ENCODE data around the gene MAP7. TPM values are rescaled to one million over a fixed set of nuclear protein-coding genes. Genes with fewer than 3 reads are reported as not detected.

The MAP7 gene
- total and polyA plus RNA-seq, 2 of the 13 experiments (the other 11 are each of a cell fraction or from before 2014, with no cell fraction given) = 0.04 TPM; not detected in 1

DNA sequence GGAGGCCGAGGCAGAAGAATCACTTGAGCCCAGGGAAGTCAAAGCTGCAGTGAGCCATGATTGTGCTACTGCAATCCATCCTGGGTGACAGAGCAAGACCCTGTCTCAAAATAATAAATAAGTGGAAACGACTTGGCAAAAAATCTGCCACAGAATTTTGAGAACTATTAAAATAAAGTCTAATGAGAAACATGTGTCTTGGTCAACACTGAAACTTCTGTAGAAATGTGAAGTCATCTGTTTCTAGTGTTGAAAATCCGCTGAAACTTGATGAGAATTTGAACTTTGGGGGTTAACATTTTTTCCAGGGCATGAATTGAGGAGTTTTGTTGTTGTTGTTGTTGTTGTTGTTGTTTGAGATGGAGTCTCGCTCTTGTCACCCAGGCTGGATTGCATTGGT is 231.5 kb downstream of the MAP7 start:
- Histone ChIP-seq H3K4me1 (ENCODE audit: insufficient read depth, low read length) (no peaks in the 10 kb centered on the region; the same call in 1 of the 2 replicates), H3K79me2 (ENCODE audit: insufficient read depth, low read length) (no peaks in the 10 kb centered on the region), H2AFZ (ENCODE audit: low read length) (no peak overlapping the region), H3K27ac (ENCODE audit: extremely low read length, insufficient read depth, low read length) (no peak overlapping the region), H3K9me3 (ENCODE audit: low read length) (no peaks in the 10 kb centered on the region), H3K27me3 (ENCODE audit: control insufficient read depth in 1 of 2, insufficient read depth in 2 of 2, low read length in 2 of 2) (no peaks in the 10 kb centered on the region; a peak in 2 of 5 replicates), H4K20me1 (ENCODE audit: insufficient read depth, low read length) (no peaks in the 10 kb centered on the region), H3K4me3 (replicated peaks in 1 of 3; ENCODE audit: insufficient read depth in 1 of 3, low read depth in 2 of 3, low read length in 3 of 3) (no peak overlapping the region), H3K9ac (ENCODE audit: insufficient read depth, low read depth, low read length) (no peak overlapping the region), H3K36me3 (replicated peaks in 1 of 2; ENCODE audit: control insufficient read depth in 1 of 2, insufficient read depth in 2 of 2, low read length in 2 of 2) (no peaks in the 10 kb centered on the region), H3K4me2 (ENCODE audit: low read depth, low read length) (no peak overlapping the region)
- ChIA-PET CTCF (ENCODE audit: low intra/inter-chr PET ratio, low total read pairs) (no interaction called here), POLR2A (interaction anchor here (1.9 kb wide), 1 partner anchor 29 kb away, joined by 14 read pairs; the partner anchor contains the start of gene BCLAF1)
- intact Hi-C loops (cut with micrococcal nuclease; ENCODE audit: unreplicated experiment) (loop anchor here (5.0 kb wide), 3 partner anchors 36 to 866 kb away; no protein-coding TSS in a partner anchor), in situ Hi-C loops (cut with HindIII; ENCODE audit: extremely low pct_ligation_motif_present, low pct_unique_long_range_greater_than_20kb) (loop anchor here (25.0 kb wide), 1 partner anchor 781 kb away; no protein-coding TSS in a partner anchor)
- FAIRE-seq (no peak), ATAC-seq (no peak), DNase-seq (ENCODE audit: low spot score) (no peak)
- WGBS (ENCODE audit: low lambda C conversion rate) = 6% methylated on average over 4 of the region's 4 CpGs
- BruUV-seq (replicated peaks) = no TSS peak
- TF ChIP-seq NCOR1 (IDR thresholded peaks at IDR 0.05; ENCODE audit: borderline replicate concordance, low read length) (no peak), ZNF619 (CRISPR knock-in tag; IDR thresholded peaks at IDR 0.05) (no peak), MYPOP (CRISPR knock-in tag; IDR thresholded peaks at IDR 0.05) (no peak), RBM22 (optimal IDR thresholded peaks at IDR 0.05; ENCODE audit: low read length) (no peak), MED13 (CRISPR knock-in tag; IDR thresholded peaks at IDR 0.05) (no peak), ZNF496 (CRISPR knock-in tag; IDR thresholded peaks at IDR 0.05; ENCODE audit: insufficient replicate concordance) (no peak), ZNF709 (CRISPR knock-in tag; IDR thresholded peaks at IDR 0.05) (no peak), SOX13 (IDR thresholded peaks at IDR 0.05) (no peak), SOX13 (CRISPR knock-in tag; conservative IDR thresholded peaks at IDR 0.05 in 1 of 2, IDR thresholded peaks at IDR 0.05 in 1 of 2) (no peak), RFXAP (CRISPR knock-in tag; IDR thresholded peaks at IDR 0.05; ENCODE audit: borderline replicate concordance) (no peak)
- TF ChIP-seq, protein P1, sequence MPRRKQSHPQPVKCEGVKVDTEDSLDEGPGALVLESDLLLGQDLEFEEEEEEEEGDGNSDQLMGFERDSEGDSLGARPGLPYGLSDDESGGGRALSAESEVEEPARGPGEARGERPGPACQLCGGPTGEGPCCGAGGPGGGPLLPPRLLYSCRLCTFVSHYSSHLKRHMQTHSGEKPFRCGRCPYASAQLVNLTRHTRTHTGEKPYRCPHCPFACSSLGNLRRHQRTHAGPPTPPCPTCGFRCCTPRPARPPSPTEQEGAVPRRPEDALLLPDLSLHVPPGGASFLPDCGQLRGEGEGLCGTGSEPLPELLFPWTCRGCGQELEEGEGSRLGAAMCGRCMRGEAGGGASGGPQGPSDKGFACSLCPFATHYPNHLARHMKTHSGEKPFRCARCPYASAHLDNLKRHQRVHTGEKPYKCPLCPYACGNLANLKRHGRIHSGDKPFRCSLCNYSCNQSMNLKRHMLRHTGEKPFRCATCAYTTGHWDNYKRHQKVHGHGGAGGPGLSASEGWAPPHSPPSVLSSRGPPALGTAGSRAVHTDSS (CRISPR knock-in tag; conservative IDR thresholded peaks at IDR 0.05) = no peak
- TF ChIP-seq, protein P2, sequence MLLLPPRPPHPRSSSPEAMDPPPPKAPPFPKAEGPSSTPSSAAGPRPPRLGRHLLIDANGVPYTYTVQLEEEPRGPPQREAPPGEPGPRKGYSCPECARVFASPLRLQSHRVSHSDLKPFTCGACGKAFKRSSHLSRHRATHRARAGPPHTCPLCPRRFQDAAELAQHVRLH (CRISPR knock-in tag; IDR thresholded peaks at IDR 0.05; ENCODE audit: borderline replicate concordance, low read depth) = no peak
- TF ChIP-seq, protein P3, sequence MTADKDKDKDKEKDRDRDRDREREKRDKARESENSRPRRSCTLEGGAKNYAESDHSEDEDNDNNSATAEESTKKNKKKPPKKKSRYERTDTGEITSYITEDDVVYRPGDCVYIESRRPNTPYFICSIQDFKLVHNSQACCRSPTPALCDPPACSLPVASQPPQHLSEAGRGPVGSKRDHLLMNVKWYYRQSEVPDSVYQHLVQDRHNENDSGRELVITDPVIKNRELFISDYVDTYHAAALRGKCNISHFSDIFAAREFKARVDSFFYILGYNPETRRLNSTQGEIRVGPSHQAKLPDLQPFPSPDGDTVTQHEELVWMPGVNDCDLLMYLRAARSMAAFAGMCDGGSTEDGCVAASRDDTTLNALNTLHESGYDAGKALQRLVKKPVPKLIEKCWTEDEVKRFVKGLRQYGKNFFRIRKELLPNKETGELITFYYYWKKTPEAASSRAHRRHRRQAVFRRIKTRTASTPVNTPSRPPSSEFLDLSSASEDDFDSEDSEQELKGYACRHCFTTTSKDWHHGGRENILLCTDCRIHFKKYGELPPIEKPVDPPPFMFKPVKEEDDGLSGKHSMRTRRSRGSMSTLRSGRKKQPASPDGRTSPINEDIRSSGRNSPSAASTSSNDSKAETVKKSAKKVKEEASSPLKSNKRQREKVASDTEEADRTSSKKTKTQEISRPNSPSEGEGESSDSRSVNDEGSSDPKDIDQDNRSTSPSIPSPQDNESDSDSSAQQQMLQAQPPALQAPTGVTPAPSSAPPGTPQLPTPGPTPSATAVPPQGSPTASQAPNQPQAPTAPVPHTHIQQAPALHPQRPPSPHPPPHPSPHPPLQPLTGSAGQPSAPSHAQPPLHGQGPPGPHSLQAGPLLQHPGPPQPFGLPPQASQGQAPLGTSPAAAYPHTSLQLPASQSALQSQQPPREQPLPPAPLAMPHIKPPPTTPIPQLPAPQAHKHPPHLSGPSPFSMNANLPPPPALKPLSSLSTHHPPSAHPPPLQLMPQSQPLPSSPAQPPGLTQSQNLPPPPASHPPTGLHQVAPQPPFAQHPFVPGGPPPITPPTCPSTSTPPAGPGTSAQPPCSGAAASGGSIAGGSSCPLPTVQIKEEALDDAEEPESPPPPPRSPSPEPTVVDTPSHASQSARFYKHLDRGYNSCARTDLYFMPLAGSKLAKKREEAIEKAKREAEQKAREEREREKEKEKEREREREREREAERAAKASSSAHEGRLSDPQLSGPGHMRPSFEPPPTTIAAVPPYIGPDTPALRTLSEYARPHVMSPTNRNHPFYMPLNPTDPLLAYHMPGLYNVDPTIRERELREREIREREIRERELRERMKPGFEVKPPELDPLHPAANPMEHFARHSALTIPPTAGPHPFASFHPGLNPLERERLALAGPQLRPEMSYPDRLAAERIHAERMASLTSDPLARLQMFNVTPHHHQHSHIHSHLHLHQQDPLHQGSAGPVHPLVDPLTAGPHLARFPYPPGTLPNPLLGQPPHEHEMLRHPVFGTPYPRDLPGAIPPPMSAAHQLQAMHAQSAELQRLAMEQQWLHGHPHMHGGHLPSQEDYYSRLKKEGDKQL (CRISPR knock-in tag; IDR thresholded peaks at IDR 0.05; ENCODE audit: low read depth) = no peak

Data from HepG2 (cell line).